Cardiac fibroblast (primary cell): ENCODE measurements around the gene ZNF783.
A peak's percentile ranks its signal among the peaks of the same experiment; 100 is the strongest.
"Not testable (repeated sequence)": the region's sequence is repeated elsewhere in the genome, so short reads cannot be mapped to it uniquely, and the experiment has no call there.

Experiments used
- DNase-seq, 2 donors: peaks; one replicate each; pipeline versions ENCODE4 v3.0.0 to v3.0.0-alpha.2; 2010; ENCODE audit warnings: low read depth in 2 of 2
- H3K4me3 ChIP-seq, 2 donors: replicated peaks in 1 of 2; 1 replicate in 1 of 2; 2 replicates in 1 of 2; pipeline ENCODE4 v1.5.1; 2011; ENCODE audit warnings: low read depth in 2 of 2, low read length in 2 of 2, mild to moderate bottlenecking in 2 of 2, moderate library complexity in 1 of 2
- CTCF ChIP-seq: IDR thresholded peaks from one replicate; pipeline ENCODE4 v1.5.1; 2011; ENCODE audit warnings: low read depth, mild to moderate bottlenecking, low read length, inconsistent platforms

Gene ZNF783

GRCh38 chr7:149317986-149318672, 56.1 kb downstream of the ZNF783 start:
- no peak overlapping the region for H3K4me3 ChIP-seq
- TF ChIP-seq CTCF = peak; percentile 1
- no peak for DNase-seq

GRCh38 chr7:149319376-149319775, 57.4 kb downstream of the ZNF783 start:
- TF ChIP-seq CTCF = no peak
- no peak overlapping the region for H3K4me3 ChIP-seq
- DNase-seq = no peak

- no peak for TF ChIP-seq CTCF
- H3K4me3 ChIP-seq = peak overlapping the region in 1 of 2 donors; percentile 51
- no peak for DNase-seq
Observed at GRCh38 chr7:149320313-149321124, 58.5 kb downstream of the ZNF783 start.

- peak overlapping the region in 1 of 2 donors; percentile 51 for H3K4me3 ChIP-seq
- not testable (repeated sequence) for DNase-seq
Observed at GRCh38 chr7:149321125-149321905, 59.3 kb downstream of the ZNF783 start.

GRCh38 chr7:149321978-149322541, 60.1 kb downstream of the ZNF783 start:
- H3K4me3 ChIP-seq = peak overlapping the region; percentile 5 to 51
- DNase-seq = peak; percentile 41 to 43
- TF ChIP-seq CTCF = no peak

- peak overlapping the region in 1 of 2 donors; percentile 51 for H3K4me3 ChIP-seq
- TF ChIP-seq CTCF = no peak
- no peak for DNase-seq
Observed at GRCh38 chr7:149322737-149323136, 60.7 kb downstream of the ZNF783 start.
